DOHH2 (cell line): Measurements from ENCODE around the gene ABHD16B.
"Not testable (repeated sequence)": the region's sequence is repeated elsewhere in the genome, so short reads cannot be mapped to it uniquely, and the experiment has no call there.

Experiments used
- H3F3A ChIP-seq: fragments of 200-600 bp; sonication (generic), shearing (Covaris generic); 2 replicates; pipeline ENCODE4 v1.6.0; 2016; ENCODE audit warnings: antibody characterized with exemption, mild to moderate bottlenecking; ENCODE audit not compliant: control insufficient read depth, insufficient read depth
- H3K27ac ChIP-seq: fragments of 200-600 bp; sonication (generic); 2 replicates; pipeline ENCODE4 v1.5.1; 2014; ENCODE audit warnings: low read depth, mild to moderate bottlenecking, low read length, moderate library complexity
- H3K27me3 ChIP-seq: fragments of 200-600 bp; sonication (generic); 2 replicates; pipeline ENCODE4 v1.6.1; 2014; ENCODE audit warnings: mild to moderate bottlenecking, low read length, mixed read lengths; ENCODE audit not compliant: control insufficient read depth
- H3K36me3 ChIP-seq: fragments of 200-600 bp; sonication (generic); 2 replicates; pipeline ENCODE4 v1.6.1; 2014; ENCODE audit warnings: mild to moderate bottlenecking, low read length, moderate library complexity, mixed read lengths; ENCODE audit not compliant: control insufficient read depth
- H3K4me1 ChIP-seq: fragments of 200-600 bp; sonication (generic); 2 replicates; pipeline ENCODE4 v1.6.1; 2014; ENCODE audit warnings: mild to moderate bottlenecking, low read length, mixed read lengths; ENCODE audit not compliant: control insufficient read depth
- H3K4me2 ChIP-seq: fragments of 200-600 bp; sonication (generic); 2 replicates; pipeline ENCODE4 v1.6.0; 2014; ENCODE audit warnings: mild to moderate bottlenecking, low read length, moderate library complexity
- H3K4me3 ChIP-seq: fragments of 200-600 bp; sonication (generic); 2 replicates; pipeline ENCODE4 v1.5.1; 2014; ENCODE audit warnings: mild to moderate bottlenecking, low read length, mixed read lengths
- H3K79me2 ChIP-seq: fragments of 200-600 bp; sonication (generic); 2 replicates; pipeline ENCODE4 v1.6.1; 2014; ENCODE audit warnings: mild to moderate bottlenecking, low read length, mixed read lengths; ENCODE audit not compliant: control insufficient read depth
- H3K9me2 ChIP-seq: fragments of 200-600 bp; sonication (generic); replicated peaks from 2 replicates; pipeline ENCODE4 v1.6.1; 2014; ENCODE audit warnings: mild to moderate bottlenecking, low read length, mixed read lengths; ENCODE audit not compliant: control insufficient read depth
- H3K9me3 ChIP-seq: fragments of 200-600 bp; sonication (generic); 2 replicates; pipeline ENCODE4 v1.6.1; 2014; ENCODE audit warnings: antibody characterized with exemption, low read length, mixed read lengths; ENCODE audit not compliant: control insufficient read depth, insufficient read depth
- H4K20me1 ChIP-seq: fragments of 200-600 bp; sonication (generic); 2 replicates; pipeline ENCODE4 v1.6.0; 2014; ENCODE audit warnings: low read depth, mild to moderate bottlenecking, antibody characterized with exemption, low read length, moderate library complexity; ENCODE audit not compliant: control insufficient read depth, insufficient read depth
- CTCF ChIP-seq: fragments of 200-600 bp; sonication (generic); IDR thresholded peaks from one replicate; pipeline ENCODE4 v1.5.1; 2014; ENCODE audit warnings: antibody characterized with exemption, mild to moderate bottlenecking, low read depth, low read length; ENCODE audit not compliant: poor library complexity, severe bottlenecking
- EZH2phosphoT487 ChIP-seq: fragments of 200-600 bp; sonication (generic); IDR thresholded peaks from 2 replicates; pipeline ENCODE4 v1.6.1; 2017; ENCODE audit warnings: borderline replicate concordance, mild to moderate bottlenecking, antibody characterized with exemption, low read length, moderate library complexity, mixed read lengths

ABHD16B gene

GRCh38 chr20:63850689-63851547 lies 10.4 kb upstream of the ABHD16B start:
- H4K20me1 ChIP-seq: no peaks in the 10 kb centered on the region
- no peaks in the 10 kb centered on the region for H3K36me3 ChIP-seq
- H3F3A ChIP-seq: no peaks in the 10 kb centered on the region
- peaks cover 26% of the 10 kb centered on the region for H3K27me3 ChIP-seq
- no peaks in the 10 kb centered on the region for H3K9me2 ChIP-seq
- H3K4me3 ChIP-seq: no peak overlapping the region
- H3K27ac ChIP-seq: no peak overlapping the region
- H3K4me2 ChIP-seq: no peak overlapping the region
- TF ChIP-seq EZH2phosphoT487: no peak
- no peaks in the 10 kb centered on the region for H3K79me2 ChIP-seq
- no peaks in the 10 kb centered on the region for H3K9me3 ChIP-seq
- no peaks in the 10 kb centered on the region for H3K4me1 ChIP-seq

GRCh38 chr20:63851548-63851943 lies 9.8 kb upstream of the ABHD16B start:
- H3K79me2 ChIP-seq, H3K4me2 ChIP-seq, H3K4me3 ChIP-seq, H3K9me2 ChIP-seq, H3F3A ChIP-seq, H3K9me3 ChIP-seq, H4K20me1 ChIP-seq, H3K27ac ChIP-seq, H3K4me1 ChIP-seq, H3K36me3 ChIP-seq: not testable (repeated sequence)
- peaks cover 20% of the 10 kb centered on the region for H3K27me3 ChIP-seq

GRCh38 chr20:63853733-63854068 lies 7.6 kb upstream of the ABHD16B start:
- not testable (repeated sequence) for H3K36me3 ChIP-seq, H3K9me2 ChIP-seq, H3K4me1 ChIP-seq, H3K9me3 ChIP-seq, H3K27me3 ChIP-seq, H3F3A ChIP-seq, H4K20me1 ChIP-seq, H3K4me2 ChIP-seq, H3K79me2 ChIP-seq, H3K27ac ChIP-seq, H3K4me3 ChIP-seq

- Histone ChIP-seq H3K27ac (no peak overlapping the region), H3F3A (no peaks in the 10 kb centered on the region), H3K9me2 (no peaks in the 10 kb centered on the region), H3K9me3 (no peaks in the 10 kb centered on the region), H3K36me3 (no peaks in the 10 kb centered on the region), H3K4me2 (no peak overlapping the region), H3K4me1 (peaks cover 12% of the 10 kb centered on the region), H3K27me3 (peaks cover 9% of the 10 kb centered on the region), H3K4me3 (no peak overlapping the region), H4K20me1 (no peaks in the 10 kb centered on the region), H3K79me2 (no peaks in the 10 kb centered on the region)
- no peak for TF ChIP-seq EZH2phosphoT487
- no peak for TF ChIP-seq CTCF
Measured at GRCh38 chr20:63854069-63854765, 7.1 kb upstream of the ABHD16B start.
